PC-9 (cell line): ENCODE results near the gene PTPN9. TPM values are rescaled to one million over a fixed set of nuclear protein-coding genes. Genes with fewer than 3 reads are reported as not detected.

Experiments
- BruUV-seq: library from RNA; stranded (reverse); fragments of 400-500 nt; replicated peaks from 2 replicates; lab custom pipeline; 2021; lab: Mats Ljungman, UMichigan
- CTCF ChIA-PET: fragments of 300-600 bp; sonication (Branson Sonifier 250); formaldehyde crosslinking; loops from one replicate; lab custom pipeline; 2022; ENCODE audit warnings: antibody characterized with exemption; lab: Charles Lee
- POLR2A ChIA-PET: fragments of 300-600 bp; sonication (Branson Sonifier 250); formaldehyde crosslinking; loops from one replicate; lab custom pipeline; 2022; ENCODE audit warnings: antibody characterized with exemption; ENCODE audit not compliant: unreplicated experiment; lab: Charles Lee
- DNase-seq, 2 experiments: peaks; one replicate each; pipeline versions ENCODE4 v3.0.0 to v3.0.0-alpha.2; 2015 to 2022; ENCODE audit warnings: mixed read lengths in 1 of 2
- H2AFZ ChIP-seq: fragments of 200-600 bp; sonication (generic); 2 replicates; pipeline ENCODE4 v1.8.1; 2017; ENCODE audit warnings: antibody characterized with exemption
- H3F3A ChIP-seq: fragments of 200-600 bp; sonication (generic); 2 replicates; pipeline ENCODE4 v1.8.1; 2017; ENCODE audit warnings: antibody characterized with exemption, mild to moderate bottlenecking, low read depth; ENCODE audit not compliant: insufficient read depth
- H3K27ac ChIP-seq: fragments of 200-600 bp; sonication (generic); 2 replicates; pipeline ENCODE4 v1.6.1; 2016; ENCODE audit warnings: mixed run types
- H3K27me3 ChIP-seq: fragments of 200-600 bp; sonication (generic); 2 replicates; pipeline ENCODE4 v1.6.1; 2016; ENCODE audit warnings: low read depth, mixed run types; ENCODE audit not compliant: insufficient read depth
- H3K36me3 ChIP-seq: fragments of 200-600 bp; sonication (generic); 2 replicates; pipeline ENCODE4 v1.6.1; 2016; ENCODE audit warnings: low read depth, mixed run types
- H3K4me1 ChIP-seq: fragments of 200-600 bp; sonication (generic); replicated peaks from 2 replicates; pipeline ENCODE4 v1.6.1; 2016; ENCODE audit warnings: mixed run types; ENCODE audit not compliant: insufficient read depth
- H3K4me2 ChIP-seq: fragments of 200-600 bp; sonication (generic); 2 replicates; pipeline ENCODE4 v1.6.1; 2017; ENCODE audit warnings: mixed run types
- H3K4me3 ChIP-seq: fragments of 200-600 bp; sonication (generic); 2 replicates; pipeline ENCODE4 v1.6.1; 2016; ENCODE audit warnings: mixed run types
- H3K79me2 ChIP-seq: fragments of 200-600 bp; sonication (generic); 2 replicates; pipeline ENCODE4 v1.6.1; 2017; ENCODE audit warnings: low read depth, mixed run types
- H3K9me2 ChIP-seq: fragments of 200-600 bp; sonication (generic); 2 replicates; pipeline ENCODE4 v1.8.1; 2017; ENCODE audit warnings: mild to moderate bottlenecking; ENCODE audit not compliant: insufficient read depth
- H3K9me3 ChIP-seq: fragments of 200-600 bp; sonication (generic); 2 replicates; pipeline ENCODE4 v1.8.1; 2016; ENCODE audit warnings: low read depth; ENCODE audit not compliant: insufficient read depth
- H4K20me1 ChIP-seq: fragments of 200-600 bp; sonication (generic); 2 replicates; pipeline ENCODE4 v1.8.1; 2017; ENCODE audit not compliant: insufficient read depth
- EZH2 ChIP-seq: fragments of 200-600 bp; sonication (generic); IDR thresholded peaks from 2 replicates; pipeline ENCODE4 v1.8.0; 2017; ENCODE audit warnings: antibody characterized with exemption, low read depth
- intact Hi-C: fragments of 100-400 bp; cut with micrococcal nuclease; formaldehyde crosslinking; loops from one replicate; pipeline ENCODE4 v1.10.0; 2022; ENCODE audit not compliant: unreplicated experiment
- total RNA-seq: library from RNA; stranded (reverse); gene quantifications from 2 replicates; pipeline ENCODE4 v1.2.3, GENCODE V29; 2021
- TF ChIP-seq, protein P1 (sequence below): fragments of 200-600 bp; sonication (generic); conservative IDR thresholded peaks from 2 replicates; pipeline ENCODE4 v1.6.1; 2017; ENCODE audit warnings: mixed run types, antibody characterized with exemption, mild to moderate bottlenecking, moderate library complexity

PTPN9 gene
- total RNA-seq, 1 experiment from 2014 or later: 22.4 TPM

DNA sequence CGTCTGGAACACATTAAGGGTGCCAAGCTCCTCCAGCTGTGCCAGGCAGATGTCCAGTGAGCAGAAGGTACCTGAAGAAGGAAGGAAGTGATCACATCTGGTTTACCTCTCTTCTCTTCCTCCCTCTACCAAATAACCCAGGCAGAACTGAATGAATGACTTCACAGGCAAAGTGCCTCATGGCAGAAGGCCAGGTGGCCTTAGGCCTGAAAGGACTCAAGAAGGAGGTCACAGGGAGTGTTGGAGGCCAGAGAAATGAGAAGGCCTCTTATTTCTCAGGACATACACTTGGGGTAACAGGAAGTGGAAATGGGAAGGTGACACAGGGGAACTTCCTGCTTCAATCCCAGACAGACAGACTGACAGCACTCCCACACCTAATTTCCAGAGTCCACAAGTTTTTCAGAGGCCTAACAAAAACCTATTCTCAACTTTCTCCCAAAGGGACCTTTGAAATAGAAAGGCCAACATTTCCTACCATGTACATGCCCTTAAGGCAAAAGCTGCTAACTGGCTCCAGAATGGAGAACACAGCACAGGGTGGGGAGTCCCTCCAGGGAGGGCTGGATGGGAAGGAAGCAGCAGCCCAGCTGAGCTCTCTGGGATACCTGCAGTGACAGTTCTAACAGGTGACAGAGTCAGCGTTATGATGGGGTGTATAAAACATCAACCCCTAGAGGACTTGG lies 110.1 kb downstream of the PTPN9 start:
- H2AFZ ChIP-seq: no peak overlapping the region
- TF ChIP-seq, protein P1, sequence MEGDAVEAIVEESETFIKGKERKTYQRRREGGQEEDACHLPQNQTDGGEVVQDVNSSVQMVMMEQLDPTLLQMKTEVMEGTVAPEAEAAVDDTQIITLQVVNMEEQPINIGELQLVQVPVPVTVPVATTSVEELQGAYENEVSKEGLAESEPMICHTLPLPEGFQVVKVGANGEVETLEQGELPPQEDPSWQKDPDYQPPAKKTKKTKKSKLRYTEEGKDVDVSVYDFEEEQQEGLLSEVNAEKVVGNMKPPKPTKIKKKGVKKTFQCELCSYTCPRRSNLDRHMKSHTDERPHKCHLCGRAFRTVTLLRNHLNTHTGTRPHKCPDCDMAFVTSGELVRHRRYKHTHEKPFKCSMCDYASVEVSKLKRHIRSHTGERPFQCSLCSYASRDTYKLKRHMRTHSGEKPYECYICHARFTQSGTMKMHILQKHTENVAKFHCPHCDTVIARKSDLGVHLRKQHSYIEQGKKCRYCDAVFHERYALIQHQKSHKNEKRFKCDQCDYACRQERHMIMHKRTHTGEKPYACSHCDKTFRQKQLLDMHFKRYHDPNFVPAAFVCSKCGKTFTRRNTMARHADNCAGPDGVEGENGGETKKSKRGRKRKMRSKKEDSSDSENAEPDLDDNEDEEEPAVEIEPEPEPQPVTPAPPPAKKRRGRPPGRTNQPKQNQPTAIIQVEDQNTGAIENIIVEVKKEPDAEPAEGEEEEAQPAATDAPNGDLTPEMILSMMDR: no peak
- TF ChIP-seq EZH2: no peak
- H3K4me1 ChIP-seq: no peaks in the 10 kb centered on the region
- H3K36me3 ChIP-seq: no peaks in the 10 kb centered on the region; the same call in 1 of the 2 replicates
- BruUV-seq: no TSS peak
- ChIA-PET POLR2A (no interaction called here), CTCF (no interaction called here)
- no peaks in the 10 kb centered on the region for H3K79me2 ChIP-seq
- DNase-seq: no peak
- H3K4me3 ChIP-seq: no peak overlapping the region
- no peaks in the 10 kb centered on the region for H4K20me1 ChIP-seq
- H3K9me3 ChIP-seq: no peaks in the 10 kb centered on the region
- H3K27ac ChIP-seq: no peak overlapping the region
- H3K4me2 ChIP-seq: no peak overlapping the region
- H3K27me3 ChIP-seq: no peaks in the 10 kb centered on the region
- intact Hi-C loops: no loop called here
- H3F3A ChIP-seq: no peaks in the 10 kb centered on the region; the same call in 1 of the 2 replicates
- no peaks in the 10 kb centered on the region for H3K9me2 ChIP-seq

DNA sequence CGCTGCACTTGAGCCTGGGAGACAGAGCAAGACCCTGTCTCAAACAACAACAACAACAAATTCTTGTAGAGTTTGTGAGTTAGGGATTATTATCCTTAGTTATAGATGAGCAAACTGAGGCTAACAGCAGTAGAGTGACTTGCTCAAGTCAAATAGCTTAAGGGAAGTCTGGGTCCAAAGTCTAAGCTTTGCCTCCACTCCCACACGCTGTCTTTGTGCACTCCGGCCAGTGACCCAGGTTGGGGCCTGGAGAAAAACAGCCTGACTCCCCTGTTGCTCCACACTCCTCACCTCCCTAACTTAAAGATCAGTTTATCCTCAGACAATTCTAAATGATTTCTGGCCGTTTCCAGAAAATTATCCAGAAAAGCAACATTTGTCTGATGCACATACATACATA lies 118.5 kb downstream of the PTPN9 start:
- intact Hi-C loops: no loop called here
- Histone ChIP-seq H3K4me1 (peaks cover 11% of the 10 kb centered on the region), H3K9me2 (no peaks in the 10 kb centered on the region), H3K36me3 (no peaks in the 10 kb centered on the region), H4K20me1 (no peaks in the 10 kb centered on the region), H3K27me3 (no peaks in the 10 kb centered on the region), H3K4me2 (no peak overlapping the region), H3K4me3 (no peak overlapping the region), H3K27ac (no peak overlapping the region), H3F3A (peaks cover 20% of the 10 kb centered on the region; the same call in 1 of the 2 replicates), H3K9me3 (no peaks in the 10 kb centered on the region), H2AFZ (no peak overlapping the region), H3K79me2 (no peaks in the 10 kb centered on the region)
- ChIA-PET POLR2A (no interaction called here), CTCF (no interaction called here)
- TF ChIP-seq EZH2: no peak
- TF ChIP-seq, protein P1: no peak
- BruUV-seq: no TSS peak
- no peak for DNase-seq

DNA sequence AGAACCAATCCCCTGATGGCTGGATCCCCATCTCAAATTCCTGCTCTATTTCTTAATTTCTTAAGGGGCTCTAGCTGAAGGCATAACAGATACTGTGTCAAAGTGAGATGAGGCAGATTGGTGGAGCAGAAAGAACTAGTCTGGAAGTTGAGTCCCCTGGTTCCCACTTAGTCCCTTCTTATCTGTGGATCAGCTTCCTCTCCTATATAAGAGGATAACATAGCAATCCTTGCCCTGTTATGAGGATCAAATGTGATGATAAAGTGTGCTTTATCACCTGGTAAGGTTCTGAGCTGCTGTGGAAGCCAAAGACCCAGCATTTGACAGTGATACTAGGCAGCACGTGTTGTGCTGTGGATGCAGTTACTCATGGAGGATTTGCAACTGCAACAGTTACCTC lies 119.5 kb downstream of the PTPN9 start:
- no peaks in the 10 kb centered on the region for H3K9me2 ChIP-seq
- TF ChIP-seq EZH2: no peak
- TF ChIP-seq, protein P1: no peak
- H3K4me1 ChIP-seq: peaks cover 11% of the 10 kb centered on the region
- no peak overlapping the region for H2AFZ ChIP-seq
- no peak overlapping the region for H3K27ac ChIP-seq
- H3K9me3 ChIP-seq: no peaks in the 10 kb centered on the region
- ChIA-PET CTCF (no interaction called here), POLR2A (no interaction called here)
- BruUV-seq: no TSS peak
- DNase-seq: no peak
- intact Hi-C loops: no loop called here
- H3K36me3 ChIP-seq: no peaks in the 10 kb centered on the region
- no peak overlapping the region for H3K4me2 ChIP-seq
- H3F3A ChIP-seq: peaks cover 20% of the 10 kb centered on the region; the same call in 1 of the 2 replicates
- H3K27me3 ChIP-seq: no peaks in the 10 kb centered on the region
- no peak overlapping the region for H3K4me3 ChIP-seq
- no peaks in the 10 kb centered on the region for H3K79me2 ChIP-seq
- H4K20me1 ChIP-seq: no peaks in the 10 kb centered on the region
